Measurements from ENCODE around the gene ARHGAP40. TPM values are rescaled to one million over a fixed set of nuclear protein-coding genes. Genes with fewer than 3 reads are reported as not detected.

ARHGAP40 gene
- polyA plus RNA-seq, 3 donors: 0.39 to 0.86 (median 0.79) TPM

Other genes with a start within 250 kb of the ARHGAP40 start
- gene SNHG17, start 166.5 kb upstream of the ARHGAP40 start, polyA plus RNA-seq (ENCODE audit: insufficient read length in 3 of 3): 10 to 100 TPM; 24.3 to 33.6 (median 25.8) TPM
- 10 to 100 TPM; 35.2 to 42.3 (median 40.1) TPM for gene RALGAPB, start 129.0 kb upstream of the ARHGAP40 start, polyA plus RNA-seq (ENCODE audit: insufficient read length in 3 of 3)
- not detected for gene ADIG, start 20.6 kb upstream of the ARHGAP40 start, polyA plus RNA-seq (ENCODE audit: insufficient read length in 3 of 3)
- gene SLC32A1, start 122.7 kb downstream of the ARHGAP40 start, polyA plus RNA-seq (ENCODE audit: insufficient read length in 3 of 3): 1 to 10 TPM; 1.4 to 3.0 (median 2.2) TPM
- gene ACTR5, start 146.7 kb downstream of the ARHGAP40 start, polyA plus RNA-seq (ENCODE audit: insufficient read length in 3 of 3): 10 to 100 TPM in 1 of 3 donors, 1 to 10 TPM in 2; 9.1 to 10.2 (median 9.5) TPM
- gene PPP1R16B, start 203.9 kb downstream of the ARHGAP40 start, polyA plus RNA-seq (ENCODE audit: insufficient read length in 3 of 3): 1 to 10 TPM; 7.4 to 8.1 (median 7.5) TPM